Panc1 (cell line): ENCODE data around the gene SH3TC1. TPM values are rescaled to one million over a fixed set of nuclear protein-coding genes. Genes with fewer than 3 reads are reported as not detected.

ENCODE experiments used
- ATAC-seq: fragments of 200-7000 bp; cut with Tn5 transposase; 2 replicates; pipeline ENCODE4 v1.9.1; 2020; ENCODE audit warnings: mild to moderate bottlenecking, moderate library complexity
- BruUV-seq: library from RNA; stranded (reverse); fragments of 400-500 nt; replicated peaks from 2 replicates; lab custom pipeline; 2021; lab: Mats Ljungman, UMichigan
- CTCF ChIA-PET: fragments of 300-600 bp; sonication (Branson Sonifier 250); formaldehyde crosslinking; loops from one replicate; lab custom pipeline; 2022; ENCODE audit warnings: antibody characterized with exemption; lab: Charles Lee
- POLR2A ChIA-PET: fragments of 300-600 bp; sonication (Branson Sonifier 250); formaldehyde crosslinking; loops from one replicate; lab custom pipeline; 2022; ENCODE audit warnings: antibody characterized with exemption; lab: Charles Lee
- DNase-seq: peaks from one replicate; pipeline ENCODE4 v3.0.0-alpha.2; 2010; ENCODE audit warnings: low read depth, low spot score
- H3K27ac ChIP-seq: 2 replicates; pipeline ENCODE4 v1.5.1; 2011; ENCODE audit warnings: mild to moderate bottlenecking, low read length, inconsistent platforms
- H3K27me3 ChIP-seq: fragments of 200-500 bp; sonication (Bioruptor generic); 2 replicates; pipeline ENCODE4 v1.6.0; 2014; ENCODE audit warnings: low read length, inconsistent platforms; ENCODE audit not compliant: control insufficient read depth, insufficient read depth
- H3K36me3 ChIP-seq: fragments of 200-500 bp; sonication (Bioruptor generic); 2 replicates; pipeline ENCODE4 v1.5.1; 2014; ENCODE audit warnings: inconsistent platforms, mild to moderate bottlenecking, low read length, moderate library complexity; ENCODE audit not compliant: control insufficient read depth, insufficient read depth
- H3K4me1 ChIP-seq: 2 replicates; pipeline ENCODE4 v1.5.1; 2011; ENCODE audit warnings: inconsistent platforms, mild to moderate bottlenecking, low read length, moderate library complexity; ENCODE audit not compliant: control insufficient read depth, insufficient read depth
- H3K4me3 ChIP-seq, 2 experiments: 2 replicates each; pipeline ENCODE4 v1.5.1; 2011 to 2012; ENCODE audit warnings: low read depth in 2 of 2, low read length in 2 of 2, mild to moderate bottlenecking in 2 of 2, inconsistent platforms in 1 of 2, moderate library complexity in 1 of 2
- H3K9me3 ChIP-seq: fragments of 200-500 bp; sonication (Bioruptor generic); 2 replicates; pipeline ENCODE4 v1.5.1; 2014; ENCODE audit warnings: low read depth, mild to moderate bottlenecking, inconsistent platforms, low read length, moderate library complexity; ENCODE audit not compliant: control insufficient read depth, insufficient read depth
- CTCF ChIP-seq: fragments of 450-650 bp; IDR thresholded peaks from 2 replicates; pipeline ENCODE4 v1.5.1; 2017; ENCODE audit warnings: mild to moderate bottlenecking
- POLR2AphosphoS5 ChIP-seq: IDR thresholded peaks from 2 replicates; pipeline ENCODE4 v1.6.1; 2012; ENCODE audit warnings: mild to moderate bottlenecking, low read depth, low read length, moderate library complexity
- REST ChIP-seq, 2 experiments: IDR thresholded peaks; 2 replicates each; pipeline ENCODE4 v1.6.1; 2011 to 2012; ENCODE audit warnings: low read depth in 2 of 2, control low read depth in 1 of 2, low read length in 1 of 2, mild to moderate bottlenecking in 1 of 2, moderate library complexity in 1 of 2; ENCODE audit not compliant: insufficient read depth in 1 of 2
- SIN3A ChIP-seq: IDR thresholded peaks from 2 replicates; pipeline ENCODE4 v1.6.1; 2012; ENCODE audit warnings: low read depth, mild to moderate bottlenecking, low read length, moderate library complexity, borderline replicate concordance; ENCODE audit not compliant: insufficient read depth
- TCF7L2 ChIP-seq: IDR thresholded peaks from 2 replicates; pipeline ENCODE4 v1.6.1; 2011; ENCODE audit warnings: mild to moderate bottlenecking, low read depth, low read length, inconsistent platforms
- in situ Hi-C: cut with HindIII; loops from 2 replicates; pipeline ENCODE4 v1.10.0; 2016; ENCODE audit warnings: low sequenced_read_pairs, low pct_unique_long_range_greater_than_20kb
- intact Hi-C: fragments of 100-400 bp; cut with micrococcal nuclease; formaldehyde crosslinking; loops from one replicate; pipeline ENCODE4 v1.10.0; 2022; ENCODE audit not compliant: unreplicated experiment
- total RNA-seq: library from RNA; stranded (reverse); gene quantifications from one replicate; pipeline ENCODE4 v1.2.1, GENCODE V29; 2021; ENCODE audit not compliant: unreplicated experiment

The SH3TC1 gene
- total RNA-seq, 1 experiment from 2014 or later = 4.5 TPM

DNA sequence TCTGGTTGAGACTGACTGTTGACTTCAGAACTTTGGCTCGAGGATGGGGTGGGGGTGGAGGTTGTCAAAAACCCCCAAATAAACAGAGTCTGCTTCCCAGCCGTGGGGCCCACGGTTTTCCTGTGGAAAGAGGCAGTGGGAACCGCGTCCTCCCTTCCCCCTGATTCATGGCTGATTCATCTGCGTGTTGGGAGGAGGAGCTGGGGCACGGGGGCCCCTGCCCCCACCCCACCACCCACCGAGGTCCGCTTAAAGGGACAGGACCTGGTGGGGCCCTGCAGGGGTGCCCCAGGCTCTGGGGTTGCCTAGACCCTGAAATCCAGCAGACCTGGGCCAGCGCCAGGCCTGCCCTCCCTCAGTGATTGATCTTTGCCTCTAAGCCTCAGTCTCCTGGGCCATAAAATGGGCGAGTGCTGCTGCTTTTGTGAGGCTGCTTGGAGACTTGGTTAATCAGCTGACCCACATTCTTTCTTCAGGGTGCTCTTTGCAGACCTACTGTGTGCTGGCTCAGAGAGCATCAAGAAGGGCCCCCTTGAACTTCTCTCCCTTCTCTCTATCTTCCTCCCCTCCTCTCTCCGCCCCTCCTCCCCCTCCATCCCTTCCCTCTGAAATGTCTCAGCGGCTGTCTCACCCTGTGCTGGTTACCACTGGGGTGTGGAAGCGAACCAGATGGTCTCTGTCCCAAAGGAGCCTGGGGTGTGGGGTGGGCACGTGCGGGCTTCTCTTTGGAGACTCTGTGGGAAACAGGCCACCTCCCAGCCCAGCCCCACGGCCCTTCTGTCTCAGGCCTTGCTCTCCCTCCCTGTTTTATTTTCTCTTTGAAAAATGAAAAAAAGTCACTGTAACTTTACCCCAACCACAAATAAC lies 79.6 kb downstream of the SH3TC1 start:
- DNase-seq (no peak), ATAC-seq (no peak)
- intact Hi-C loops = no loop called here
- no peaks in the 10 kb centered on the region for H3K9me3 ChIP-seq
- no peak for TF ChIP-seq SIN3A
- TF ChIP-seq REST (IDR thresholded peaks at IDR 0.05; ENCODE audit: insufficient read depth in 1 of 2, low read depth in 2 of 2, low read length in 1 of 2) = no peak
- TF ChIP-seq POLR2AphosphoS5 = no peak
- no peak for TF ChIP-seq CTCF
- no peak for TF ChIP-seq TCF7L2
- ChIA-PET POLR2A (no interaction called here), CTCF (no interaction called here)
- H3K27ac ChIP-seq = no peak overlapping the region
- in situ Hi-C loops = no loop called here
- no TSS peak for BruUV-seq
- no peaks in the 10 kb centered on the region for H3K36me3 ChIP-seq
- H3K27me3 ChIP-seq = no peaks in the 10 kb centered on the region
- H3K4me1 ChIP-seq = peaks cover 4% of the 10 kb centered on the region; the same call in 1 of the 2 replicates
- H3K4me3 ChIP-seq = no peak overlapping the region

DNA sequence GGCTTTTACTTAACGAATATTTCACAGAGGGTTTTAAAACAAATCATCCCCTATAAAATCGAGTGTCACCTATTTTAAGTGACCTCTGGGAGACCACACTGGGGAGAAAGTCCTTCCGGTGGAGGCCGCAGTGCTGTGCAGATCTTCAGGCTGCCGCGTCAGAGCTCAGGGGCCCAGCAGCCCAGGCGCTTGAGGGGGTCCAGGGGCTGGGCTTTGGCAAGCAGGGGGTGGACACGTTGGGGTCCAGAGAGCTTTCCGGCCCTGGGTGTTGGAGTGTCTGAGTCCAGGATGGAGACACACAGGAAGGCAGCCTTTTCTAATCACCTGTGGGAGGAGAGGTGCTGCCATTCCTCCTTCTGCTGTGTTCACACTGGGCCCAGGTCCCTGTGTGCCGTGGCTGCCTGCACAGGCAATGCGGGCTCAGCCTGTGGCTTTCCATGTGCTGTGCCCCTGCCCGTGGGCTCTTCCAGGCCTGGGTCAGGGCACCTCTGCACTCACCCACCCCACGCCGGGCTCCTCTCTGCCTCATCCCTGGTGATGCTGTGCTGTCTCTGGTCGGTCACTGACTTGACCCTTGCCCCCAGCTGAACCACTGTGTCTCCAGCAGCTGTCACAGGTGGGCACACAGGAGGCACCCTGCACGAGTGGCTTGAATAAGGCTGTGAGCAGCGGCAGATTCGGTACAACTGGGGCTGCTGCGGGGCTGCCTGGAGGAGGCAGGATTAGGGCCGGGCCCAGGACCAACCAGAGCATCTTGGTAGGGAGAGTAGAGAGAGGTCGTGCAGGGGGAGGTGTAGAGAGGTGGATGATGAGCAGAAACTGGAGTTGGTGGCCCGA lies 80.4 kb downstream of the SH3TC1 start:
- in situ Hi-C loops (no loop called here), intact Hi-C loops (no loop called here)
- H3K4me1 ChIP-seq = peaks cover 4% of the 10 kb centered on the region; the same call in 1 of the 2 replicates
- H3K27me3 ChIP-seq = no peaks in the 10 kb centered on the region
- no TSS peak for BruUV-seq
- ATAC-seq (no peak), DNase-seq (no peak)
- H3K27ac ChIP-seq = no peak overlapping the region
- TF ChIP-seq SIN3A (no peak), POLR2AphosphoS5 (no peak), REST (IDR thresholded peaks at IDR 0.05; ENCODE audit: insufficient read depth in 1 of 2, low read depth in 2 of 2, low read length in 1 of 2) (no peak), CTCF (no peak), TCF7L2 (no peak)
- H3K36me3 ChIP-seq = no peaks in the 10 kb centered on the region
- ChIA-PET POLR2A (no interaction called here), CTCF (no interaction called here)
- no peak overlapping the region for H3K4me3 ChIP-seq
- no peaks in the 10 kb centered on the region for H3K9me3 ChIP-seq
